H1 (cell line): ENCODE data around the gene GNAS. TPM values are rescaled to one million over a fixed set of nuclear protein-coding genes. Genes with fewer than 3 reads are reported as not detected.

Experiments used
- SIN3A ChIP-seq, 2 experiments: IDR thresholded peaks in 1 of 2; conservative IDR thresholded peaks in 1 of 2; 2 replicates each; pipeline ENCODE4 v1.6.1; 2011 to 2012; ENCODE audit warnings: low read length in 2 of 2, improper control_type of control experiment in 1 of 2, low read depth in 1 of 2, mild to moderate bottlenecking in 1 of 2
- polyA plus RNA-seq, 7 experiments: library from polyadenylated mRNA; depleted of rRNA in 3 of 7; stranded (reverse) in 5 of 7; unstranded in 2 of 7; fragments of >200 nt in 5 of 7; fragments of 200-250 nt in 2 of 7; gene quantifications; 1 replicate in 5 of 7; 2 replicates in 1 of 7; 4 replicates in 1 of 7; pipeline versions ENCODE4 v1.2.1 to v1.2.3, GENCODE V29; 2011 to 2013; ENCODE audit warnings: missing spikeins in 2 of 7, mixed read lengths in 2 of 7
- total RNA-seq: library from RNA; stranded (reverse); fragmentation: NEBNext Ultra II Directional; extraction: Animal tissue kit (Norgen Biotek cat#: 25700); gene quantifications from 2 replicates; pipeline ENCODE4 v1.2.1, GENCODE V29; 2021

Gene GNAS
- total and polyA plus RNA-seq, 2 of the 8 experiments (the other 6 are each of a cell fraction or from before 2014, with no cell fraction given): 989 to 1,613 TPM

DNA sequence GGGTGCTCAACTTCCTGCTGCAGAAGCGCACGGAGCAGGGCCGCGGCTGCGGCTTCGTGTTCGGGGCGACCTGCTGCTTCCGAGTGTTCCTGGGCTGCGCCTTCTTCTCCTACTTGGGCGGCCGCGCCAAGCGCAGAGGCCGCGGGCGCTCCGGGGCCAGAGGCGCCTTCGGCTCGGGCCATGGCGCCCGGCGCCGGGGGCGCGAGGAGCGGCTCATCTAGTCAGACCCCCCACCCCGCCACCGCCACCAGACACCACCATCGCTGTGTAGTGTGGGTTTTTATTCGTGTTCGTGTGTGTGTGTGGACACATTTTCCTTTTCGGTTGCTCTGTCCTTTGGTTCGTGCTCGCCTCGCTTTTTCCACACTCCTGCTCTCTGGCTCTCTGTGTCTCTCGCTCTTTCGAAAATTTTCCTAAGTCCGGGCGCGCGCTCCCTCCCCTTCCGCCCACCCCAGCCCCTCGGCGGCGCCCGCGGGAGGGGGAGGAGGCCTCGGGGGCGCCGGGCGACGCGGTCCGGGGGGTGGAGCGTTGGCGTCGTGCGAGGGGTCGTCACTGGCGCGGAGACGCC is 38.1 kb downstream of the GNAS start (continued):
- 0 out of 4 replicates have a peak, but pooled peaks of 1 of the 2 experiments have one; percentile 5 for TF ChIP-seq SIN3A (conservative IDR thresholded peaks at IDR 0.05 in 1 of 2, IDR thresholded peaks at IDR 0.05 in 1 of 2; ENCODE audit: low read depth in 1 of 2, low read length in 2 of 2)
